Measurements from ENCODE around the gene PINK1. TPM values are rescaled to one million over a fixed set of nuclear protein-coding genes. Genes with fewer than 3 reads are reported as not detected.

Gene PINK1
- total and polyA plus RNA-seq, 8 donors = 28.6 to 56.3 (median 35.3) TPM

GRCh38 chr1:20660363-20660762 lies 27.1 kb downstream of the PINK1 start:
- Histone ChIP-seq H3K4me3 (peak overlapping the region; percentile 68 to 94), H3K27me3 (no peaks in the 10 kb centered on the region), H3K36me3 (peaks cover 0 to 36% of the 10 kb centered on the region in 2 donors), H3K4me1 (peaks cover 13 to 28% of the 10 kb centered on the region in 2 donors), H3K27ac (peak overlapping the region in 1 of 2 donors; percentile 67), H3K9me3 (no peaks in the 10 kb centered on the region)
- no peak for TF ChIP-seq CTCF (IDR thresholded peaks at IDR 0.05)
- ATAC-seq (no peak), DNase-seq (no peak)
- intact Hi-C loops (cut with DNase I) = no loop called here

GRCh38 chr1:20660847-20661206 lies 27.6 kb downstream of the PINK1 start:
- Histone ChIP-seq H3K27ac (peak overlapping the region in 1 of 2 donors; percentile 67), H3K4me3 (peak overlapping the region; percentile 68 to 94), H3K36me3 (peaks cover 0 to 31% of the 10 kb centered on the region in 2 donors), H3K9me3 (no peaks in the 10 kb centered on the region), H3K27me3 (no peaks in the 10 kb centered on the region), H3K4me1 (peaks cover 13 to 28% of the 10 kb centered on the region in 2 donors)
- ATAC-seq (no peak), DNase-seq (no peak)
- intact Hi-C loops (cut with DNase I) = no loop called here
- TF ChIP-seq CTCF (IDR thresholded peaks at IDR 0.05) = no peak

- intact Hi-C loops (cut with DNase I) = no loop called here
- peaks cover 13 to 28% of the 10 kb centered on the region in 2 donors for H3K4me1 ChIP-seq
- DNase-seq (peak; percentile 94 to 98 (median 97)), ATAC-seq (peak; percentile 98)
- H3K27ac ChIP-seq = peak within 1 kb of the TSS; percentile 57 to 67
- H3K27me3 ChIP-seq = no peaks in the 10 kb centered on the region
- H3K36me3 ChIP-seq = peaks cover 0 to 25% of the 10 kb centered on the region in 2 donors
- no peaks in the 10 kb centered on the region for H3K9me3 ChIP-seq
- H3K4me3 ChIP-seq = peak within 1 kb of the TSS; percentile 68 to 94
- TF ChIP-seq CTCF (IDR thresholded peaks at IDR 0.05) = peak in 1 of 2 donors; percentile 50
Observed at GRCh38 chr1:20661207-20662109, 28.2 kb downstream of the PINK1 start, which contains the start of gene DDOST. DDOST (minus strand) TSS chr1:20661369; CDS start chr1:20661350, 19 bp downstream.

GRCh38 chr1:20662110-20662475 lies 28.8 kb downstream of the PINK1 start:
- intact Hi-C loops (cut with DNase I) = no loop called here
- peaks cover 0 to 19% of the 10 kb centered on the region in 2 donors for H3K36me3 ChIP-seq
- H3K27ac ChIP-seq = peak overlapping the region; percentile 57 to 67
- ATAC-seq = no peak
- peaks cover 13 to 28% of the 10 kb centered on the region in 2 donors for H3K4me1 ChIP-seq
- H3K4me3 ChIP-seq = peak overlapping the region; percentile 68 to 94
- no peak for TF ChIP-seq CTCF (IDR thresholded peaks at IDR 0.05)
- no peaks in the 10 kb centered on the region for H3K27me3 ChIP-seq
- DNase-seq = no peak
- no peaks in the 10 kb centered on the region for H3K9me3 ChIP-seq

- Histone ChIP-seq H3K4me1 (peaks cover 13 to 25% of the 10 kb centered on the region in 2 donors), H3K27me3 (no peaks in the 10 kb centered on the region), H3K9me3 (no peaks in the 10 kb centered on the region), H3K27ac (no peak overlapping the region), H3K4me3 (no peak overlapping the region), H3K36me3 (peaks cover 0 to 6% of the 10 kb centered on the region in 2 donors)
- ATAC-seq = no peak
- DNase-seq = no peak
- intact Hi-C loops (cut with DNase I) = no loop called here
- TF ChIP-seq CTCF (IDR thresholded peaks at IDR 0.05) = no peak
Observed at GRCh38 chr1:20663365-20663764, 30.1 kb downstream of the PINK1 start.

Measured in left lung (tissue), 10 donors.